Measurements from ENCODE around the gene RAB33B.

DNA sequence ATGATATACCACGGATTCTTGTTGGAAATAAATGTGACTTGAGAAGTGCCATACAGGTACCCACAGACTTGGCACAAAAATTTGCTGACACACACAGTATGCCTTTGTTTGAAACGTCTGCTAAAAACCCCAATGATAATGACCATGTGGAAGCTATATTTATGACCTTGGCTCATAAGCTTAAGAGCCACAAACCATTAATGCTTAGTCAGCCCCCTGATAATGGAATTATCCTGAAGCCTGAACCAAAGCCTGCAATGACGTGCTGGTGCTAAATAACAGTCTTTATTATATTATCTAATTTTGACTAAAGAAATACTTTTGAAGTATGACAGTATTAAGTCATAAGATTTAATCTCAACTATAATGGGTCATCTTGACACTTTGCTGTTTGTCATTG, 18.9 kb downstream of the RAB33B start:
- TF ChIP-seq, protein P1, sequence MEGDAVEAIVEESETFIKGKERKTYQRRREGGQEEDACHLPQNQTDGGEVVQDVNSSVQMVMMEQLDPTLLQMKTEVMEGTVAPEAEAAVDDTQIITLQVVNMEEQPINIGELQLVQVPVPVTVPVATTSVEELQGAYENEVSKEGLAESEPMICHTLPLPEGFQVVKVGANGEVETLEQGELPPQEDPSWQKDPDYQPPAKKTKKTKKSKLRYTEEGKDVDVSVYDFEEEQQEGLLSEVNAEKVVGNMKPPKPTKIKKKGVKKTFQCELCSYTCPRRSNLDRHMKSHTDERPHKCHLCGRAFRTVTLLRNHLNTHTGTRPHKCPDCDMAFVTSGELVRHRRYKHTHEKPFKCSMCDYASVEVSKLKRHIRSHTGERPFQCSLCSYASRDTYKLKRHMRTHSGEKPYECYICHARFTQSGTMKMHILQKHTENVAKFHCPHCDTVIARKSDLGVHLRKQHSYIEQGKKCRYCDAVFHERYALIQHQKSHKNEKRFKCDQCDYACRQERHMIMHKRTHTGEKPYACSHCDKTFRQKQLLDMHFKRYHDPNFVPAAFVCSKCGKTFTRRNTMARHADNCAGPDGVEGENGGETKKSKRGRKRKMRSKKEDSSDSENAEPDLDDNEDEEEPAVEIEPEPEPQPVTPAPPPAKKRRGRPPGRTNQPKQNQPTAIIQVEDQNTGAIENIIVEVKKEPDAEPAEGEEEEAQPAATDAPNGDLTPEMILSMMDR (IDR thresholded peaks at IDR 0.05; ENCODE audit: control extremely low read depth in 1 of 3, insufficient read depth in 1 of 3, low read depth in 1 of 3, low read length in 3 of 3) = no peak
- TF ChIP-seq, protein P2, sequence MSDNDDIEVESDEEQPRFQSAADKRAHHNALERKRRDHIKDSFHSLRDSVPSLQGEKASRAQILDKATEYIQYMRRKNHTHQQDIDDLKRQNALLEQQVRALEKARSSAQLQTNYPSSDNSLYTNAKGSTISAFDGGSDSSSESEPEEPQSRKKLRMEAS (IDR thresholded peaks at IDR 0.05) = no peak
- TF ChIP-seq TCF12 (IDR thresholded peaks at IDR 0.05; ENCODE audit: low read depth, low read length) (no peak), POLR2A (IDR thresholded peaks at IDR 0.05; ENCODE audit: control extremely low read depth in 1 of 2, low read depth in 2 of 2, low read length in 2 of 2) (no peak), JUND (IDR thresholded peaks at IDR 0.05; ENCODE audit: low read length) (no peak), SRF (IDR thresholded peaks at IDR 0.05; ENCODE audit: low read depth, low read length) (no peak), RFX5 (IDR thresholded peaks at IDR 0.05; ENCODE audit: borderline replicate concordance, low read depth, low read length) (no peak), EGR1 (IDR thresholded peaks at IDR 0.05; ENCODE audit: borderline replicate concordance, low read depth, low read length) (no peak)
